Testis (tissue), 2 donors: ENCODE data around the gene INAFM2.

ENCODE experiments used
- POLR2A ChIP-seq: fragments of 450-650 bp; IDR thresholded peaks from one replicate; pipeline ENCODE4 v1.6.1; 2017; ENCODE audit warnings: antibody characterized with exemption, mild to moderate bottlenecking, moderate library complexity
- TF ChIP-seq, protein P1 (sequence below), 3 experiments: fragments of 450-650 bp in 2 of 3; fragments of 200-600 bp in 1 of 3; sonication (generic) in 1 of 3; IDR thresholded peaks; one replicate each; pipeline ENCODE4 v1.5.1; 2016 to 2019; ENCODE audit warnings: antibody characterized with exemption in 3 of 3, mild to moderate bottlenecking in 2 of 3, moderate library complexity in 1 of 3

DNA sequence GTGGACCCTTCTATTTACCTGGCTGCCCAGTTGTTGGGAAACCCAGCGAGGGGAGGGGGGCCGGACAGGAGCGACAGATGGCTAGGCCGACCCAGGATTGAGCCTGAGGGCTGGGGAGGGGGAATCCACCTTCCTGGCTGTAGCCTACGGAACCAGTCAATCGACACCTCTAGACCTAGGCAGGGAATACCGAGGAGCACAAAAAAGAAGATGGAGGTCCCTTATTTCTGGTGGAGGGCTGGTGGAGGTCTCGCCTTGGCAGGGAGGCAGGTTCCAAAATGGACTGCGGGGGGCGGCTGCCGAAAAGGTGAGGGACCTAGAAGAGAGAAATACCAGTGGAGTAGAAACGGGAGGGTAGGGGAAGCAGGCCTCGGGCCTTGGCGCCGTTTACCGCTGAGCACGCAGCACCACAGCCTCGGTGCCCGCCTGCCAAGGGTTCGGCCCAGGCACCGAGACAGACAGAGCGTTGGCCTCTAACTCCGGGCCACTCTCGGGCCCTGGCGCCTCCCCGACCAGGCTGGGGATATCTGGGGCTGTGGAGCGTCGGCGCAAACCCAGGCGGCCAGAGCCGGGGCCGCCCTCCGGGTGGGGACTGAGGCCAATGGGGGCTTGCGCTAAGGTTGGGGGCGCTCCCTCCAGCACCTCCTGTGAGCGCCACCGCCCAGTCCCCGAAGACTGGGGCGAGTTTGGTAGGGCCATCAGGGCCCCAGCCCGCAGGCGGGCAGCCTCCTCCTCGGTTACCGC lies 42.3 kb upstream of the INAFM2 start:
- TF ChIP-seq, protein P1, sequence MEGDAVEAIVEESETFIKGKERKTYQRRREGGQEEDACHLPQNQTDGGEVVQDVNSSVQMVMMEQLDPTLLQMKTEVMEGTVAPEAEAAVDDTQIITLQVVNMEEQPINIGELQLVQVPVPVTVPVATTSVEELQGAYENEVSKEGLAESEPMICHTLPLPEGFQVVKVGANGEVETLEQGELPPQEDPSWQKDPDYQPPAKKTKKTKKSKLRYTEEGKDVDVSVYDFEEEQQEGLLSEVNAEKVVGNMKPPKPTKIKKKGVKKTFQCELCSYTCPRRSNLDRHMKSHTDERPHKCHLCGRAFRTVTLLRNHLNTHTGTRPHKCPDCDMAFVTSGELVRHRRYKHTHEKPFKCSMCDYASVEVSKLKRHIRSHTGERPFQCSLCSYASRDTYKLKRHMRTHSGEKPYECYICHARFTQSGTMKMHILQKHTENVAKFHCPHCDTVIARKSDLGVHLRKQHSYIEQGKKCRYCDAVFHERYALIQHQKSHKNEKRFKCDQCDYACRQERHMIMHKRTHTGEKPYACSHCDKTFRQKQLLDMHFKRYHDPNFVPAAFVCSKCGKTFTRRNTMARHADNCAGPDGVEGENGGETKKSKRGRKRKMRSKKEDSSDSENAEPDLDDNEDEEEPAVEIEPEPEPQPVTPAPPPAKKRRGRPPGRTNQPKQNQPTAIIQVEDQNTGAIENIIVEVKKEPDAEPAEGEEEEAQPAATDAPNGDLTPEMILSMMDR (IDR thresholded peaks at IDR 0.05): no peak
- TF ChIP-seq POLR2A: no peak
